K562 (cell line): ENCODE measurements around the gene CLDN7.

ENCODE experiments used
- ATF2 ChIP-seq: sonication (generic); formaldehyde crosslinking; IDR thresholded peaks from 2 replicates; pipeline ENCODE4 v1.8.1; 2022; ENCODE audit warnings: missing genetic modification reagents
- CBX8 ChIP-seq: fragments of 200-600 bp; sonication (generic); IDR thresholded peaks from 2 replicates; pipeline ENCODE4 v1.6.1; 2012; ENCODE audit warnings: borderline replicate concordance, mixed run types, low read depth, mild to moderate bottlenecking, moderate library complexity, mixed read lengths, low read length, control low read depth, inconsistent platforms; ENCODE audit not compliant: poor library complexity, severe bottlenecking; ENCODE audit errors: extremely low read depth
- CTCF ChIP-seq, 3 experiments: IDR thresholded peaks in 2 of 3; conservative IDR thresholded peaks in 1 of 3; 2 replicates each; pipeline ENCODE4 v1.5.1; 2011 to 2012; ENCODE audit warnings: low read length in 3 of 3, mild to moderate bottlenecking in 3 of 3, control low read depth in 2 of 3, improper control_type of control experiment in 1 of 3, inconsistent platforms in 1 of 3, low read depth in 1 of 3, mixed read lengths in 1 of 3, moderate library complexity in 1 of 3; ENCODE audit not compliant: insufficient read depth in 2 of 3
- DPF2 ChIP-seq: fragments of 450-650 bp; IDR thresholded peaks from 2 replicates; pipeline ENCODE4 v1.6.1; 2016
- ELK1 ChIP-seq: sonication (generic); formaldehyde crosslinking; IDR thresholded peaks from 2 replicates; pipeline ENCODE4 v1.8.1; 2022; ENCODE audit warnings: missing genetic modification reagents
- EZH2 ChIP-seq: IDR thresholded peaks from 2 replicates; pipeline ENCODE4 v1.6.1; 2012; ENCODE audit warnings: low read depth, mild to moderate bottlenecking, inconsistent platforms, low read length, borderline replicate concordance
- FOXK1 ChIP-seq: sonication (generic); formaldehyde crosslinking; IDR thresholded peaks from 2 replicates; pipeline ENCODE4 v1.8.0; 2022; ENCODE audit warnings: missing genetic modification reagents, mild to moderate bottlenecking, borderline replicate concordance
- HMG20B ChIP-seq: fragments of 250-450 bp; sonication (Bioruptor Pico); IDR thresholded peaks from 2 replicates; pipeline ENCODE4 v1.5.0; 2021; ENCODE audit warnings: mild to moderate bottlenecking
- SRSF9 ChIP-seq: fragments of 200-400 bp; formaldehyde crosslinking; IDR thresholded peaks from 2 replicates; pipeline ENCODE4 v1.6.1; 2017; ENCODE audit warnings: low read depth, low read length, borderline replicate concordance
- TAF7 ChIP-seq: fragments of 450-650 bp; IDR thresholded peaks from 2 replicates; pipeline ENCODE4 v1.6.1; 2016; ENCODE audit warnings: missing genetic modification characterization, missing compliant biosample characterization
- TBP ChIP-seq: optimal IDR thresholded peaks from 2 replicates; pipeline ENCODE3; 2011; ENCODE audit warnings: low read depth, low read length, improper control_type of control experiment
- USF2 ChIP-seq: sonication (generic); formaldehyde crosslinking; IDR thresholded peaks from 2 replicates; pipeline ENCODE4 v1.5.0; 2020; ENCODE audit warnings: missing genetic modification reagents
- ZNF140 ChIP-seq: fragments of 250-450 bp; sonication (Bioruptor Pico); IDR thresholded peaks from 2 replicates; pipeline ENCODE4 v1.8.0; 2021; ENCODE audit warnings: moderate library complexity, mild to moderate bottlenecking, inconsistent platforms
- ZNF696 ChIP-seq: fragments of 250-450 bp; sonication (Bioruptor Pico); conservative IDR thresholded peaks from 2 replicates; pipeline ENCODE4 v1.4.0; 2020; ENCODE audit warnings: mild to moderate bottlenecking, moderate library complexity

- TF ChIP-seq CTCF (IDR thresholded peaks at IDR 0.05 in 2 of 3, conservative IDR thresholded peaks at IDR 0.05 in 1 of 3; ENCODE audit: insufficient read depth in 2 of 3, low read depth in 1 of 3, low read length in 3 of 3) (no peak), FOXK1 (no peak), SRSF9 (no peak), ATF2 (CRISPR knock-in tag) (no peak), TBP (no peak), TAF7 (no peak), ELK1 (CRISPR knock-in tag) (no peak), EZH2 (no peak), HMG20B (no peak), CBX8 (no peak), USF2 (CRISPR knock-in tag) (no peak), ZNF696 (no peak), DPF2 (no peak), ZNF140 (CRISPR knock-in tag) (no peak)
Measured at GRCh38 chr17:7237761-7238419, 24.4 kb downstream of the CLDN7 start.
